Spleen (tissue), 11 donors: Measurements from ENCODE around the gene E2F3. TPM values are rescaled to one million over a fixed set of nuclear protein-coding genes. Genes with fewer than 3 reads are reported as not detected.
"Not testable (repeated sequence)": the region's sequence is repeated elsewhere in the genome, so short reads cannot be mapped to it uniquely, and the experiment has no call there.

ENCODE experiments used
- DNase-seq: peaks from one replicate; pipeline ENCODE4 v3.0.0-alpha.2; 2020
- H3K27ac ChIP-seq, 8 donors: fragments of 200-600 bp; sonication (generic) in 7 of 8; 1 replicate in 4 of 8; 2 replicates in 4 of 8; pipeline versions ENCODE4 v1.5.0 to v1.8.0; 2016 to 2021; ENCODE audit warnings: inconsistent platforms in 4 of 8, mild to moderate bottlenecking in 4 of 8, moderate library complexity in 1 of 8
- H3K27me3 ChIP-seq, 7 donors: fragments of 200-600 bp; sonication (generic) in 6 of 7; replicated peaks in 1 of 7; 1 replicate in 4 of 7; 2 replicates in 3 of 7; pipeline versions ENCODE4 v1.5.0 to v1.8.0; 2016 to 2021; ENCODE audit warnings: inconsistent platforms in 3 of 7, mild to moderate bottlenecking in 1 of 7
- H3K36me3 ChIP-seq, 6 donors: fragments of 200-600 bp; sonication (generic) in 5 of 6; 1 replicate in 4 of 6; 2 replicates in 2 of 6; pipeline versions ENCODE4 v1.5.0 to v1.8.0; 2016 to 2021; ENCODE audit warnings: inconsistent platforms in 2 of 6
- H3K4me1 ChIP-seq, 6 donors: fragments of 200-600 bp; sonication (generic) in 5 of 6; 1 replicate in 3 of 6; 2 replicates in 3 of 6; pipeline versions ENCODE4 v1.5.0 to v1.8.0; 2016 to 2021; ENCODE audit warnings: inconsistent platforms in 3 of 6
- H3K4me3 ChIP-seq, 8 donors: fragments of 200-600 bp; sonication (generic) in 7 of 8; 1 replicate in 4 of 8; 2 replicates in 4 of 8; pipeline versions ENCODE4 v1.5.0 to v1.8.0; 2016 to 2021; ENCODE audit warnings: inconsistent platforms in 4 of 8, mild to moderate bottlenecking in 4 of 8, moderate library complexity in 2 of 8
- H3K9me3 ChIP-seq, 8 donors: fragments of 200-600 bp; sonication (generic) in 7 of 8; 1 replicate in 4 of 8; 2 replicates in 4 of 8; pipeline versions ENCODE4 v1.5.0 to v1.8.0; 2016 to 2021; ENCODE audit warnings: inconsistent platforms in 4 of 8
- POLR2A ChIP-seq, 3 donors: fragments of 450-650 bp; IDR thresholded peaks; one replicate each; pipeline ENCODE4 v1.5.1; 2017; ENCODE audit warnings: antibody characterized with exemption in 3 of 3, mild to moderate bottlenecking in 1 of 3
- POLR2AphosphoS5 ChIP-seq, 3 donors: sonication (generic); formaldehyde crosslinking; IDR thresholded peaks; one replicate each; pipeline ENCODE4 v1.5.1; 2017; ENCODE audit warnings: antibody characterized with exemption in 3 of 3
- WGBS, 5 donors: extraction: QIAGEN DNeasy Blood & Tissue Kit in 3 of 5; methylation state at CpG; one replicate each; pipeline versions ENCODE4 v1.1.5 to v1.1.7; 2013 to 2018; 5-methylcytosine and 5-hydroxymethylcytosine counted together
- intact Hi-C: fragments of 100-400 bp; cut with DNase I; formaldehyde crosslinking; loops from one replicate; pipeline ENCODE4 v1.15.0; 2023; ENCODE audit warnings: low total_unique reads
- polyA plus RNA-seq, 3 donors: library from polyadenylated mRNA; stranded (reverse); fragments of 200-250 nt; gene quantifications; one replicate each; pipeline ENCODE4 v1.2.1, GENCODE V29; 2013
- total RNA-seq, 7 donors: library from RNA; depleted of rRNA in 3 of 7; stranded (reverse); fragments of >200 nt in 3 of 7; fragmentation: NEBNext Ultra II Directional in 4 of 7; extraction: Animal tissue kit (Norgen Biotek cat#: 25700) in 4 of 7; gene quantifications; one replicate each; pipeline versions ENCODE4 v1.1.0 to v1.2.1, GENCODE V29; 2016 to 2021
- TF ChIP-seq, protein P1 (sequence below), 11 experiments: fragments of 200-600 bp in 7 of 11; fragments of 450-650 bp in 4 of 11; sonication (generic) in 4 of 11; IDR thresholded peaks in 8 of 11; conservative IDR thresholded peaks in 3 of 11; 1 replicate in 7 of 11; 2 replicates in 4 of 11; pipeline versions ENCODE4 v1.4.0 to v1.8.0; 2016 to 2021; ENCODE audit warnings: antibody characterized with exemption in 11 of 11, inconsistent platforms in 4 of 11, mild to moderate bottlenecking in 1 of 11
- donor health status: healthy with polysubstance abuse.
- donor health status: DM: no; HTN: no; CAD: no; lungs with moderate emphysema.
- donor health status: DM: no; HTN: no; CAD: no.
- donor health status: Bipolar disorder and iron deficiency.
- donor health status: healthy.
- donor health status: DM: no; HTN: no; CAD: no.
- donor health status: DM: yes; HTN: yes; CAD: no.

Gene E2F3
- total and polyA plus RNA-seq, 10 donors: 5.8 to 22.9 (median 14.8) TPM

DNA sequence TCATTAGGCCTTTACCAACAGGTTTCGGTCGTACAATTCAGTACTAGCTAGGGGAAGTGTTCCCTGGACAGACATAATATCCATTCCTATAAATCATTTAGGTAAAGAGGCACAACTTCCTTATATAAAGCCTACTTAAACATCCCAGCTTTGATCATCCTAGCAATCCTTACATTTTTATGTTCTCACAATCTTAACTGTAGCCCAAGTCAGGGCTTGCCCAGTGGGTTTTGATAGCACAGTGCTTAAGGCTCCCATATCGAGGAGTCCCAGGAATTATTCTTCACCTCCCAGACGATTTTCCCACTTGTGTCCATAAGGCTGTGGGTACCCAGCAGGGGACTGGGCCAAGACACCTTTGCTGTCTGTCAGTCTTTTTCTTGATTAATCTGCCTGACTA is 63.2 kb downstream of the E2F3 start:
- Histone ChIP-seq H3K27me3 (no peaks in the 10 kb centered on the region), H3K4me1 (peaks cover 0 to 32% (median 6%) of the 10 kb centered on the region in 6 donors), H3K27ac (no peak overlapping the region), H3K9me3 (peaks cover 0 to 5% (median 0%) of the 10 kb centered on the region in 8 donors), H3K36me3 (peaks cover 0 to 7% (median 0%) of the 10 kb centered on the region in 6 donors), H3K4me3 (no peak overlapping the region)
- 91 to 97% (median 93%) methylated on average over 4 of the region's 4 CpGs for WGBS, 5 donors
- no peak for TF ChIP-seq POLR2A (IDR thresholded peaks at IDR 0.05)
- TF ChIP-seq POLR2AphosphoS5 (IDR thresholded peaks at IDR 0.05): no peak
- TF ChIP-seq, protein P1, sequence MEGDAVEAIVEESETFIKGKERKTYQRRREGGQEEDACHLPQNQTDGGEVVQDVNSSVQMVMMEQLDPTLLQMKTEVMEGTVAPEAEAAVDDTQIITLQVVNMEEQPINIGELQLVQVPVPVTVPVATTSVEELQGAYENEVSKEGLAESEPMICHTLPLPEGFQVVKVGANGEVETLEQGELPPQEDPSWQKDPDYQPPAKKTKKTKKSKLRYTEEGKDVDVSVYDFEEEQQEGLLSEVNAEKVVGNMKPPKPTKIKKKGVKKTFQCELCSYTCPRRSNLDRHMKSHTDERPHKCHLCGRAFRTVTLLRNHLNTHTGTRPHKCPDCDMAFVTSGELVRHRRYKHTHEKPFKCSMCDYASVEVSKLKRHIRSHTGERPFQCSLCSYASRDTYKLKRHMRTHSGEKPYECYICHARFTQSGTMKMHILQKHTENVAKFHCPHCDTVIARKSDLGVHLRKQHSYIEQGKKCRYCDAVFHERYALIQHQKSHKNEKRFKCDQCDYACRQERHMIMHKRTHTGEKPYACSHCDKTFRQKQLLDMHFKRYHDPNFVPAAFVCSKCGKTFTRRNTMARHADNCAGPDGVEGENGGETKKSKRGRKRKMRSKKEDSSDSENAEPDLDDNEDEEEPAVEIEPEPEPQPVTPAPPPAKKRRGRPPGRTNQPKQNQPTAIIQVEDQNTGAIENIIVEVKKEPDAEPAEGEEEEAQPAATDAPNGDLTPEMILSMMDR (IDR thresholded peaks at IDR 0.05 in 8 of 11, conservative IDR thresholded peaks at IDR 0.05 in 3 of 11): no peak
- no peak for DNase-seq
- intact Hi-C loops: no loop called here

DNA sequence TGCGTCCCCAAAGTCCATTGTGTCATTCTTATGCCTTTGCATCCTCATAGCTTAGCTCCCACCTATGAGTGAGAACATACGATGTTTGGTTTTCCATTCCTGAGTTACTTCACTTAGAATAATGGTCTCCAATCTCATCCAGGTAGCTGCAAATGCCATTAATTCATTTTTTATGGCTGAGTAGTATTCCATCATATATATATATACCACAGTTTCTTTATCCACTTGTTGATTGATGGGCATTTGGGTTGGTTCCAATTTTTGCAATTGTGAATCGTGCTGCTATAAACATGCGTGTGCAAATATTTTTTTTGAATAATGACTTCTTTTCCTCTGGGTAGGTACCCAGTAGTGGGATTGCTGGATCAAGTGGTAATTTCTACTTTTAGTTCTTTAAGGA is 63.9 kb downstream of the E2F3 start:
- 97 to 99% (median 98%) methylated on average over 4 of the region's 4 CpGs for WGBS, 5 donors
- intact Hi-C loops, DNase-seq: not testable (repeated sequence)

DNA sequence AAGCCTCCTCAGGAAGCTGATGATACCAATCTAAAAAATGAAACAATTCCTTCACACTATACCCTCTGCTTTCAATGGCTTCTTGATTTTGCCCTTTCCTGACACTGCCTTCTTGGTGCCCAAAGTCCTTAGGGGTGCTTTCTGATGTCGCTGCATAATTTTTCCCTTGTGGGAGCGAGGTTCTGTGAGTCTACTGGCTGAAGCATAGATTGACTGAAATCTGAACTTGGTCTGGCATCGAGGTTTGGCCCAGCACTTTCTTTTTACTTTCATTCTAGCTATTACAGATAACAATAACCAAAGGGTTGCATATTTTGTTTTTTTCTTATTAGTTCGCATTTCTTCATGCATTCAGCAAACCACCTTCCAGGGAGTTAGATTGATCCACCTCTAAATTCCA is 65.8 kb downstream of the E2F3 start:
- intact Hi-C loops: no loop called here
- no peak for TF ChIP-seq POLR2A (IDR thresholded peaks at IDR 0.05)
- TF ChIP-seq, protein P1 (IDR thresholded peaks at IDR 0.05 in 8 of 11, conservative IDR thresholded peaks at IDR 0.05 in 3 of 11): no peak
- no peak for TF ChIP-seq POLR2AphosphoS5 (IDR thresholded peaks at IDR 0.05)
- Histone ChIP-seq H3K9me3 (peaks cover 0 to 5% (median 0%) of the 10 kb centered on the region in 8 donors), H3K27ac (no peak overlapping the region), H3K4me1 (peaks cover 0 to 39% (median 8%) of the 10 kb centered on the region in 6 donors), H3K36me3 (peaks cover 0 to 4% (median 0%) of the 10 kb centered on the region in 6 donors), H3K27me3 (no peaks in the 10 kb centered on the region), H3K4me3 (no peak overlapping the region)
- WGBS, 5 donors: 74 to 88% (median 81%) methylated on average over 4 of the region's 4 CpGs
- no peak for DNase-seq

More for the DNA sequence above, 63.9 kb downstream of the E2F3 start:
- not testable (repeated sequence) for H3K9me3 ChIP-seq, H3K27ac ChIP-seq, H3K27me3 ChIP-seq, H3K36me3 ChIP-seq, H3K4me3 ChIP-seq
- H3K4me1 ChIP-seq: peaks cover 0 to 38% (median 7%) of the 10 kb centered on the region in 6 donors

DNA sequence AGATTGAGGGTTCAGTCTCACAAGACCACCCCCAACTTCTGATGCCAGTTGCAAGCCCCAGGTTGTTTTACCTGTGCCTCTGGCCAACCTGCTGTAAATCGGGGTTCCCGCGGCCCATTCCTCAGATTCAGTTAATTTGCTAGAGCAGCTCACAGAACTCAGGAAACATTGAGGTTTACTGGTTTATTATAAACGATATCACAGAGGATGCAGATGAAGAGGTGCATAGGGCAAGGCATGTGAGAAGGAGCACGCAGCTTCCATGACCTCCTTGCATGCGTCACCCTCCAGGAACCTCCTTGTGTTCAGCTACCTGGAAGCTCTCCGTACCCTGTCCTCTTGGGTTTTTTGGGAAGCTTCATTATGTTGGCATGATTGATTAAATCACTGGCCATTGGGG is 66.5 kb downstream of the E2F3 start:
- 54 to 74% (median 70%) methylated on average over 7 of the region's 7 CpGs for WGBS, 5 donors
- intact Hi-C loops: no loop called here
- TF ChIP-seq POLR2AphosphoS5 (IDR thresholded peaks at IDR 0.05) (no peak), POLR2A (IDR thresholded peaks at IDR 0.05) (no peak)
- TF ChIP-seq, protein P1 (IDR thresholded peaks at IDR 0.05 in 8 of 11, conservative IDR thresholded peaks at IDR 0.05 in 3 of 11): no peak

DNA sequence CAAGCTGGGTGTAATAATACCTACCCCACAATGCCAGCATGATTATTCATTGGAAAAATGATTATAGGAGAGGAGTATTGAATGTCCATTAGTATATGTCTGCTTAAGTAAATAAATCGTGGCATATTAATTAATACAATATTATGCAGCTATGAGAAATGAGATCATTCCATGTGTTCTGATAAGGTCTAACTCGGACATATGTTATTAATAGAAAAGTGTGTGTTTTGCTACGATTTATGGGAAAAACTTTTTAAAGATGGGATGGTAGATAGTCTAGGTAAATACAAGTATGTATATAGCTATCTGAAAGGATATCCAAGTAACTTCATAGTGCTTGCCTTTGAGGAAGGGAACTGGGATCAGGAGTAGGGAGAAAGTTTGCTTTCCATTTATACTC is 71.1 kb downstream of the E2F3 start:
- no peak for TF ChIP-seq POLR2AphosphoS5 (IDR thresholded peaks at IDR 0.05)
- TF ChIP-seq, protein P1 (IDR thresholded peaks at IDR 0.05 in 8 of 11, conservative IDR thresholded peaks at IDR 0.05 in 3 of 11): no peak
- no peak for TF ChIP-seq POLR2A (IDR thresholded peaks at IDR 0.05)
- intact Hi-C loops: no loop called here
- H3K4me3 ChIP-seq: no peak overlapping the region
- H3K9me3 ChIP-seq: no peaks in the 10 kb centered on the region
- peaks cover 0 to 30% (median 8%) of the 10 kb centered on the region in 6 donors for H3K4me1 ChIP-seq
- no peak overlapping the region for H3K27ac ChIP-seq
- no peak for DNase-seq
- WGBS, 5 donors: 90 to 96% (median 92%) methylated on average over 3 of the region's 3 CpGs
- H3K36me3 ChIP-seq: peaks cover 0 to 9% (median 0%) of the 10 kb centered on the region in 6 donors
- no peaks in the 10 kb centered on the region for H3K27me3 ChIP-seq

More for the DNA sequence above, 66.5 kb downstream of the E2F3 start:
- Histone ChIP-seq H3K4me3 (no peak overlapping the region), H3K36me3 (peaks cover 0 to 4% (median 0%) of the 10 kb centered on the region in 6 donors), H3K27ac (no peak overlapping the region), H3K27me3 (no peaks in the 10 kb centered on the region), H3K9me3 (peaks cover 0 to 5% (median 0%) of the 10 kb centered on the region in 8 donors), H3K4me1 (peaks cover 0 to 35% (median 7%) of the 10 kb centered on the region in 6 donors)
- DNase-seq: no peak
